Heart left ventricle (tissue), 16 donors: ENCODE measurements around the gene TTC34. TPM values are rescaled to one million over a fixed set of nuclear protein-coding genes. Genes with fewer than 3 reads are reported as not detected.
A peak's percentile ranks its signal among the peaks of the same experiment; 100 is the strongest.

Source experiments
- ATAC-seq, 4 donors: fragments of 200-7000 bp; cut with Tn5 transposase; one replicate each; pipeline ENCODE4 v1.9.1; 2020 to 2022; ENCODE audit warnings: moderate library complexity in 4 of 4, mild to moderate bottlenecking in 3 of 4, moderate number of reproducible peaks in 1 of 4
- DNase-seq, 5 donors: peaks; one replicate each; pipeline ENCODE4 v3.0.0-alpha.2; 2020
- H3K27ac ChIP-seq, 12 donors: fragments of 200-600 bp; sonication (generic) in 4 of 12; one replicate each; pipeline versions ENCODE4 v1.5.0 to v1.8.0; 2016 to 2022; ENCODE audit warnings: mild to moderate bottlenecking in 2 of 12
- H3K27me3 ChIP-seq, 9 donors: fragments of 200-600 bp; sonication (generic) in 2 of 9; one replicate each; pipeline versions ENCODE4 v1.5.1 to v1.8.0; 2016 to 2022; ENCODE audit warnings: mild to moderate bottlenecking in 3 of 9
- H3K36me3 ChIP-seq, 9 donors: fragments of 200-600 bp; sonication (generic) in 2 of 9; one replicate each; pipeline versions ENCODE4 v1.5.0 to v1.8.0; 2018 to 2022; ENCODE audit warnings: mild to moderate bottlenecking in 2 of 9
- H3K4me1 ChIP-seq, 12 donors: fragments of 200-600 bp; sonication (generic) in 4 of 12; one replicate each; pipeline versions ENCODE4 v1.5.0 to v1.8.0; 2016 to 2022; ENCODE audit warnings: mild to moderate bottlenecking in 3 of 12
- H3K4me3 ChIP-seq, 12 donors: fragments of 200-600 bp; sonication (generic) in 4 of 12; one replicate each; pipeline versions ENCODE4 v1.5.0 to v1.8.0; 2017 to 2022; ENCODE audit warnings: mild to moderate bottlenecking in 9 of 12, moderate library complexity in 4 of 12
- H3K9me3 ChIP-seq, 12 donors: fragments of 200-600 bp; sonication (generic) in 4 of 12; one replicate each; pipeline versions ENCODE4 v1.5.0 to v1.8.0; 2016 to 2022; ENCODE audit warnings: mild to moderate bottlenecking in 1 of 12
- CTCF ChIP-seq, 12 donors: fragments of 200-600 bp; sonication (generic) in 4 of 12; IDR thresholded peaks; one replicate each; pipeline versions ENCODE4 v1.5.0 to v1.8.0; 2018 to 2022; ENCODE audit warnings: antibody characterized with exemption in 12 of 12, mild to moderate bottlenecking in 5 of 12
- POLR2A ChIP-seq, 2 donors: fragments of 450-650 bp; IDR thresholded peaks; one replicate each; pipeline ENCODE4 v1.6.1; 2017; ENCODE audit warnings: antibody characterized with exemption in 2 of 2, mild to moderate bottlenecking in 2 of 2, moderate library complexity in 2 of 2
- WGBS, 4 donors: extraction: QIAGEN DNeasy Blood & Tissue Kit in 2 of 4; methylation state at CpG; one replicate each; pipeline versions ENCODE4 v1.1.5 to v1.1.7; 2013 to 2018; 5-methylcytosine and 5-hydroxymethylcytosine counted together
- intact Hi-C, 10 donors: fragments of 100-400 bp; cut with DNase I; formaldehyde crosslinking; loops; one replicate each; pipeline versions ENCODE4 v1.11.1 to v1.14.2; 2022
- polyA plus RNA-seq, 2 donors: library from polyadenylated mRNA; stranded (reverse); fragments of 200-250 nt; gene quantifications; one replicate each; pipeline ENCODE4 v1.2.3, GENCODE V29; 2013
- total RNA-seq, 9 donors: library from RNA; depleted of rRNA in 2 of 9; stranded (reverse); fragments of >200 nt in 2 of 9; fragmentation: NEBNext Ultra II Directional in 3 of 9; extraction: Animal tissue kit (Norgen Biotek cat#: 25700) in 3 of 9; gene quantifications; one replicate each; pipeline versions ENCODE4 v1.1.0 to v1.2.4, GENCODE V29; 2016 to 2023
- donor health status: ischemic (EF 13 %, LVEDD 7.1; RV severe dilation, severe dysfunction).
- donor health status: healthy with polysubstance abuse.
- donor health status: DM: no; HTN: yes; CAD: no.
- donor health status: DM: no; HTN: no; CAD: no.
- donor health status: ischemic (EF 25% LVEDD 6.9; RV normal size, moderate dysfunction).
- donor health status: ischemic (EF 25% LVEDD 5.7; RV mildly dilated, moderate dysfunction).
- donor health status: healthy.
- donor health status: DM: yes; HTN: yes; CAD: no.
- donor health status: ischemic (EF 35%, LVEDD 5.7; RV mildly dilated, moderate dysfunction).
- donor health status: nonischemic (EF 11% LVEDD 7.7; RV severe dilation, severe dysfunction).
- donor health status: DM: yes; HTN: yes; CAD: no.
- donor health status: PGD.
- donor health status: ischemic (EF 29% LVEDD 5.4; RV normal size, mild dysfunction).
- donor health status: nonischemic (EF 23%, LVEDD 6.1; RV moderate dilation, normal function).

Gene TTC34
- total and polyA plus RNA-seq, 11 donors, result 0.06 to 0.67 (median 0.42) TPM; not detected in 1

GRCh38 chr1:2826736-2827292, 25.3 kb upstream of the TTC34 start:
- 61 to 86% (median 76%) methylated on average over 6 to 14 of the region's 14 CpGs for WGBS, 4 donors
- peaks cover 0 to 21% (median 5%) of the 10 kb centered on the region in 9 donors for H3K27me3 ChIP-seq
- H3K36me3 ChIP-seq, result no peaks in the 10 kb centered on the region
- DNase-seq (peak in 1 of 5 donors; percentile 19), ATAC-seq (no peak)
- TF ChIP-seq POLR2A (IDR thresholded peaks at IDR 0.05) (no peak), CTCF (IDR thresholded peaks at IDR 0.05) (no peak)
- H3K4me3 ChIP-seq, result no peak overlapping the region
- peaks cover 0 to 16% (median 0%) of the 10 kb centered on the region in 12 donors for H3K9me3 ChIP-seq
- intact Hi-C loops, result loop anchor here in 2 of 10 donors (10.0 kb wide), 1 partner anchor 598 kb away; no protein-coding TSS in a partner anchor
- H3K27ac ChIP-seq, result no peak overlapping the region
- peaks cover 0 to 4% (median 0%) of the 10 kb centered on the region in 12 donors for H3K4me1 ChIP-seq

- ATAC-seq (no peak), DNase-seq (peak in 2 of 5 donors; percentile 1 to 54)
- no peaks in the 10 kb centered on the region for H3K36me3 ChIP-seq
- H3K9me3 ChIP-seq, result peaks cover 0 to 16% (median 0%) of the 10 kb centered on the region in 12 donors
- intact Hi-C loops, result loop anchor here in 2 of 10 donors (10.0 kb wide), 1 partner anchor 598 kb away; no protein-coding TSS in a partner anchor
- H3K27me3 ChIP-seq, result peaks cover 0 to 26% (median 5%) of the 10 kb centered on the region in 9 donors
- no peak for TF ChIP-seq CTCF (IDR thresholded peaks at IDR 0.05)
- TF ChIP-seq POLR2A (IDR thresholded peaks at IDR 0.05), result no peak
- peaks cover 0 to 6% (median 0%) of the 10 kb centered on the region in 12 donors for H3K4me1 ChIP-seq
- WGBS, 4 donors, result 76 to 86% (median 84%) methylated on average over 11 to 15 of the region's 15 CpGs
- no peak overlapping the region for H3K4me3 ChIP-seq
- H3K27ac ChIP-seq, result no peak overlapping the region
These were observed 24.8 kb upstream of the TTC34 start for GRCh38 chr1:2826316-2826715.

- 82 to 86% (median 85%) methylated on average over 15 to 18 of the region's 18 CpGs for WGBS, 4 donors
- peaks cover 0 to 16% (median 0%) of the 10 kb centered on the region in 12 donors for H3K9me3 ChIP-seq
- no peak for TF ChIP-seq CTCF (IDR thresholded peaks at IDR 0.05)
- no peak for TF ChIP-seq POLR2A (IDR thresholded peaks at IDR 0.05)
- H3K36me3 ChIP-seq, result no peaks in the 10 kb centered on the region
- intact Hi-C loops, result loop anchor here in 2 of 10 donors (10.0 kb wide), 1 partner anchor 599 kb away; no protein-coding TSS in a partner anchor
- no peak for ATAC-seq
- peaks cover 0 to 6% (median 0%) of the 10 kb centered on the region in 12 donors for H3K4me1 ChIP-seq
- no peak overlapping the region for H3K27ac ChIP-seq
- H3K27me3 ChIP-seq, result peaks cover 0 to 30% (median 5%) of the 10 kb centered on the region in 9 donors
- DNase-seq, result peak in 1 of 5 donors; percentile 6
- no peak overlapping the region for H3K4me3 ChIP-seq
These were observed 24.1 kb upstream of the TTC34 start for GRCh38 chr1:2825487-2826189.

GRCh38 chr1:2824999-2825398, 23.5 kb upstream of the TTC34 start:
- Histone ChIP-seq H3K4me3 (no peak overlapping the region), H3K36me3 (no peaks in the 10 kb centered on the region), H3K27ac (no peak overlapping the region), H3K9me3 (peaks cover 0 to 16% (median 0%) of the 10 kb centered on the region in 12 donors), H3K27me3 (peaks cover 0 to 30% (median 5%) of the 10 kb centered on the region in 9 donors), H3K4me1 (peaks cover 0 to 6% (median 0%) of the 10 kb centered on the region in 12 donors)
- peak in 1 of 5 donors; percentile 3 for DNase-seq
- TF ChIP-seq POLR2A (IDR thresholded peaks at IDR 0.05) (no peak), CTCF (IDR thresholded peaks at IDR 0.05) (no peak)
- intact Hi-C loops, result loop anchor here in 8 of 10 donors (5.0 to 10.0 kb wide), 3 partner anchors 597 to 602 kb away; no protein-coding TSS in a partner anchor
- no peak for ATAC-seq
